SH-SY5Y (cell line): ENCODE data around the gene HOXD12.

ENCODE experiments used
- GATA2 ChIP-seq: IDR thresholded peaks from 2 replicates; pipeline ENCODE4 v1.6.1; 2011; ENCODE audit warnings: mild to moderate bottlenecking, low read depth, low read length
- GATA3 ChIP-seq: IDR thresholded peaks from 2 replicates; pipeline ENCODE4 v1.6.1; 2011; ENCODE audit warnings: low read depth, mild to moderate bottlenecking, low read length, moderate library complexity

- TF ChIP-seq GATA3 (no peak), GATA2 (no peak)
Measured at GRCh38 chr2:176127774-176128072, 28.1 kb downstream of the HOXD12 start.
